GM21786 (cell line): ENCODE measurements around the gene ERMARD.

ENCODE experiments used
- ATAC-seq: cut with Tn5 transposase; IDR thresholded peaks from one replicate; pipeline ENCODE4 v1.9.1; 2021; ENCODE audit not compliant: unreplicated experiment

The ERMARD gene

GRCh38 chr6:169783401-169783800, 32.0 kb downstream of the ERMARD start:
- no peak for ATAC-seq

- no peak for ATAC-seq
Measured at GRCh38 chr6:169783971-169784820, 32.8 kb downstream of the ERMARD start.

GRCh38 chr6:169784821-169785340, 33.5 kb downstream of the ERMARD start:
- ATAC-seq, result no peak

- ATAC-seq, result no peak
Measured at GRCh38 chr6:169785566-169785965, 34.1 kb downstream of the ERMARD start.

- ATAC-seq, result no peak
Measured at GRCh38 chr6:169786349-169786748, 34.9 kb downstream of the ERMARD start.

- no peak for ATAC-seq
Measured at GRCh38 chr6:169787797-169788196, 36.4 kb downstream of the ERMARD start.

GRCh38 chr6:169788809-169789145, 37.4 kb downstream of the ERMARD start:
- ATAC-seq, result no peak

GRCh38 chr6:169789146-169789943, 37.9 kb downstream of the ERMARD start:
- ATAC-seq, result no peak

GRCh38 chr6:169789944-169790927, 38.8 kb downstream of the ERMARD start:
- peak; percentile 93 for ATAC-seq

- no peak for ATAC-seq
Measured at GRCh38 chr6:169791721-169792131, 40.3 kb downstream of the ERMARD start.

GRCh38 chr6:169792306-169793015, 41.0 kb downstream of the ERMARD start:
- no peak for ATAC-seq

- no peak for ATAC-seq
Measured at GRCh38 chr6:169793408-169793807, 42.0 kb downstream of the ERMARD start.

- ATAC-seq, result no peak
Measured at GRCh38 chr6:169794317-169795055, 43.1 kb downstream of the ERMARD start.

GRCh38 chr6:169795196-169795595, 43.8 kb downstream of the ERMARD start:
- no peak for ATAC-seq

- ATAC-seq, result no peak
Measured at GRCh38 chr6:169798764-169799473, 47.5 kb downstream of the ERMARD start.

- no peak for ATAC-seq
Measured at GRCh38 chr6:169799474-169799926, 48.1 kb downstream of the ERMARD start.

GRCh38 chr6:169800116-169800667, 48.8 kb downstream of the ERMARD start:
- ATAC-seq, result no peak

GRCh38 chr6:169800668-169801395, 49.4 kb downstream of the ERMARD start:
- peak; percentile 53 for ATAC-seq
